GM18508 (cell line): Measurements from ENCODE around the gene SCYGR5.
"Not testable (repeated sequence)": the region's sequence is repeated elsewhere in the genome, so short reads cannot be mapped to it uniquely, and the experiment has no call there.

Source experiments
- ATAC-seq: cut with Tn5 transposase; IDR thresholded peaks from one replicate; pipeline ENCODE4 v1.9.1; 2021; ENCODE audit warnings: moderate number of reproducible peaks; ENCODE audit not compliant: insufficient read depth, unreplicated experiment

SCYGR5 gene

GRCh38 chr2:227671170-227671905 is 4.7 kb downstream of the SCYGR5 start:
- no peak for ATAC-seq

DNA sequence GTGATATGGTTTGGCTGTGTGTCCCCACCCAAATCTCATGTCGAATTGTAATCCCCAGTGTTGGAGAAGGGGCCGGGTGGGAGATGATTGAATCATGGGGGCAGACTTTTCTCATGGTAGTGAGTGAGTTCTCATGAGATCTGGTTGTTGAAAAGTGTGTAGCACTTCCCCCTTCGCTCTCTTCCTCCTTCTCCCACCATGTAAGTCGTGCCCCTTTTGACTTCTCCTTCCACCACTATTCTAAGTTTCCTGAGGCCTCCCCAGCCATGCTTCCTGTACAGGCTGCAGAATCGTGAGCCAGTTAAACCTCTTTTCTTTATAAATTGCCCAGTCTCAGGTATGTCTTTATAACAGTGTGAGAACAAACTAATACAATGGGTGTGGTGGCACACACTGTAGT is 7.0 kb downstream of the SCYGR5 start:
- ATAC-seq = not testable (repeated sequence)

DNA sequence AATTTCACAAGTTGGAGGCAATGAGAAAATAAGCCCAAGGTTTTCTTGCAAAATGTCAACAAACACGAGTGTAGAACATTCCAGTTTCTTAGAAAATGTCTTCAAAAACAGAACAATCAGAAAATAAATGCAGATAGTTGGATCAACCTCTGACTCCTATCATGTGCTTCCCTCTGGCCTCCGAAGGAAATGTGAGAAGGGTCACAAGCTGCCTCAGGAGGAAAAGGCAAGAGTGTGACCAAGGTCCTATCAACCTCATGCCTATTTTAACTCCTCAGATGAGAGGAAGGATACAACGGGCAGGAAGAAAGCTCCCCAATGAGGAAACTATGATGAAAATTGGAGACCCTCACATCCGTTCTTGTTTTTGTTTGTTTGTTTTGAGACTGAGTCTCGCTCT is 7.9 kb downstream of the SCYGR5 start:
- no peak for ATAC-seq

DNA sequence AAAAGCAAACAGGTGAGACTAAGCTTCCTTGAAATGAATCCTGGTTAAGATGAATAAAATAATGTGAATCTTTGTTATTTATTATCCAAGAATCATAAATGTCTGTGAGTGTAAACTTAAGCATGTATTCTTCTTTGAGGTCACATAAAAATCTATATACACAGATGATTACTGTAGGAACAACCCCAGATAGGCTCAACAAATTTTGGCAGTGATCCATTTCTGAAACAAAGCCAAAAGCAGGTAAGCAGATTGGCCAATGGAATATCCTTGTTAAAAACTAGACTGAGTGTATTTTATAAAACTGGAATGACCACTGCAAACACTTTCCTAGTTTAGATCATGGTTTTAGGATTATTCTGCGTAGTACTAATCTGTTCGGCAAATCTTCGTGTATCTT is 11.3 kb downstream of the SCYGR5 start:
- no peak for ATAC-seq

DNA sequence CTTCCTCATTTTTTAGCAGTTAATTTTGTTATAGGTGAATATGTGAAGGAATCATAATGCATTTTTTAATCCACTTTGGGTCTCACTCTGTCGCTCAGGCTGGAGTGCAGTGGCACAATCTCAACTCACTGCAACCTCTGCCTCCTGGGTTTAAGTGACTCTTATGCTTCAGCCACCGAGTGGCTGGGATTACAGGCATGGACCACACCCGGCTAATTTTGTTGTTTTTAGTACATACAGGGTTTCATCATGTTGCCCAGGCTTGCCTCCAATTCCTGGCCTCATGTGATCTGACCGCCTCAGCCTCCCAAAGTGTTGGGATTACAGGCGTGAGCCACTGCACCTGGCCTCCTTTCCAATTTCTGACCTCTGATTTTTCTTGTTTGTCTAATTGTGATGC is 17.7 kb downstream of the SCYGR5 start:
- ATAC-seq = no peak

DNA sequence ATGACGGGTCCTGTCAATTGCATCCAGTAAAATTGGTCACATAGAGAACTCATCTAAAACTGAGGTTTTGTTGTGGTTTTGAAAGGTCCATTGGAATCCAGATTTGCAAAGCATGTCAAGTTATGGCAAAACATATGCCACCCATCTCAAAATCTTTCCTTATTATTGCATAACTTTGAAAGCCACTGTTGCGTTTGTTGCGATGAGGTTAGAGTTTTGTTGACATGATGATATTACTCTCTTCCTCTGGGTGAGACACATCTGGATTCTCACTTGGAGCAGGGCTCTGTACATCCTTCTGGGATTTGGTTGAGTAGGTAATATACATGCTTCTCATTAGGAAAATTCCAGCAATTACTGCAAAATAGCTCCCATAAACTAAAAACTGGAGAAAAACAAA is 20.6 kb downstream of the SCYGR5 start:
- no peak for ATAC-seq

- ATAC-seq = no peak
Observed at GRCh38 chr2:227696990-227697679, 30.5 kb downstream of the SCYGR5 start.

- ATAC-seq = no peak
Observed at GRCh38 chr2:227701556-227701955, 35.0 kb downstream of the SCYGR5 start.

DNA sequence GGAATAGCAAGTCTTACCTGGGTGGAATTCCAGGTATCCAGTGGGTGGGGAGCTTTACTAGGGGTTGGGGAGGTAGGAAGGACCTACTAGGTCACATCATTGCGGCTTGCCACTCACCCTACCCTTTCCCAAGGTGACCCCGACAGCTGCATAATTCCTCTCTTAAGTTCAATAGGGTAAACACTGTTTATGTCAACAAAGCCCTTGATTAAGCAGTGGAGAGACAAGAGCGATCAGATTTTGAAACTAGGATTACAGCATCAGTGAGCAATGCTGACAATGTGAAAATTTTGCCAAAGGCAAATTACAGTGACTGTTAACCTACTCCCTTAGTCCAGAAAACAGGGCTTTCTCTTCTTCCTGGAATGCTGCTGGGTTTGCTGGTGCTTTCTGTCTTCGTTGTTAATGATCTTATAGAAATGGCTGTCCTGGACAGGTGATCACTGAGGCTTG is 36.7 kb downstream of the SCYGR5 start:
- no peak for ATAC-seq

- ATAC-seq = no peak
Observed at GRCh38 chr2:227703961-227704360, 37.4 kb downstream of the SCYGR5 start.

DNA sequence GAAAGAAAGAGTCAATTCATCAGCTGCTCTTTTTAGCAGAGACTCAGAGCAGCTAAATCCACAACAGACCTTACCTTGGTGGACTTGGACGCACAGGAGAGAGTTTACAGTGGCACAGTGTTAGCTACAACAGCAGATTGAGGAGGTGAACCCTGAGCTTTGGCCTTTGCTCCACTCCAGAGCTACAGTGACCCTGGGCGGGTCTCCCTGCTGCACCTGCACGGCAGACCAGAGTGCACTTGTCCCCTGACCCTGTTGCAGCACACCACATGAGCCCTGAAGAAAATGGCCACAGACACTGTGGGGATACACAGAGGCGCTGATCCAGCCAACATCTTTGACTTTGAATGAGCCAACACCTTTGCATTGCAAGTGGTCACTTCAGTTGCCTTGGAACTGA is 40.3 kb downstream of the SCYGR5 start:
- ATAC-seq = no peak

DNA sequence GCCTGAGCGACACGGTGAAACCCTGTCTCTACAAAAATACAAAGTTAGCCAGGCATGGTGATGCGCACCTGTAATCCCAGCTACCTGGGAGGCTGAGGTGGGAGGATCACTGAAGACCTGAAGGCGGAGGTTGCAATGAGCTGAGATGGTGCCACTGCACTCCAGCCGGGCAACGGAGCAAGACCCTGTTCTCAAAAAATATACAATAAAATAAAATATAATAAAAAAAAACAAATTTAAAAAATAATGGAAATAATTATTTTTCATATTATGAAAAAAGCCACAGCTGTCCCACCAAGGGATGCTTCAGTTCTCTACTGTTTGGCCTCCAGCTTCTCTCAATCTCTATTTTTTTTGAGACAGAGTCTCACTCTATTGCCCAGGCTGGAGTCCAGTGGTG is 40.8 kb downstream of the SCYGR5 start:
- ATAC-seq = no peak

GRCh38 chr2:227710986-227711385 is 44.4 kb downstream of the SCYGR5 start:
- ATAC-seq = no peak

GRCh38 chr2:227713291-227713690 is 46.7 kb downstream of the SCYGR5 start:
- no peak for ATAC-seq

DNA sequence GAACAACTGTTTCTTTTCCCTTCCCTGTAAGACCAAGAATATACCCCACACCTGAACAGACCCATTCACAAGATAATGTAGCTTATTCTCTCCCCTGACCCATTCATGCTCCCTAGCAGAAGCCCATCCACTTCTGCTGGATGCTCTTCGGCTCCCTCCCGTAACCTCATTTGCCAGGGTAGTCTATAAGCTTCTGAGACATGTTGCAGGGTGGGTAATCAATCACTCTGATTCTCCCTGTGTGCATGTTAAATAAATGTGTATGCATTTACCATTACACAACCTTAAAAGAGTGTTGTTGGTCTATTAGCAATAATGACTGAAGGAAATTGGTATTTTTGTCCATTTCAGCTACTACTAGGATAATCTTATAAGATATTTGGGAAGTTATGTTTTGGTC is 49.9 kb downstream of the SCYGR5 start:
- ATAC-seq = no peak
